ENCODE results near the gene DYNLT4.

The DYNLT4 gene

GRCh38 chr1:44786138-44786840 lies 20.9 kb downstream of the DYNLT4 start:
- DNase-seq (ENCODE audit: low spot score), result peak; percentile 83
- peak; percentile 94 for TF ChIP-seq CTCF (IDR thresholded peaks at IDR 0.05; ENCODE audit: borderline replicate concordance, control extremely low read depth, extremely low read depth, insufficient read depth, missing control alignments)
- in situ Hi-C loops (cut with MboI; ENCODE audit: low sequenced_read_pairs, unreplicated experiment), result no loop called here

GRCh38 chr1:44785501-44786137 lies 21.5 kb downstream of the DYNLT4 start:
- TF ChIP-seq CTCF (IDR thresholded peaks at IDR 0.05; ENCODE audit: borderline replicate concordance, control extremely low read depth, extremely low read depth, insufficient read depth, missing control alignments), result no peak
- in situ Hi-C loops (cut with MboI; ENCODE audit: low sequenced_read_pairs, unreplicated experiment), result no loop called here
- no peak for DNase-seq (ENCODE audit: low spot score)

DNA sequence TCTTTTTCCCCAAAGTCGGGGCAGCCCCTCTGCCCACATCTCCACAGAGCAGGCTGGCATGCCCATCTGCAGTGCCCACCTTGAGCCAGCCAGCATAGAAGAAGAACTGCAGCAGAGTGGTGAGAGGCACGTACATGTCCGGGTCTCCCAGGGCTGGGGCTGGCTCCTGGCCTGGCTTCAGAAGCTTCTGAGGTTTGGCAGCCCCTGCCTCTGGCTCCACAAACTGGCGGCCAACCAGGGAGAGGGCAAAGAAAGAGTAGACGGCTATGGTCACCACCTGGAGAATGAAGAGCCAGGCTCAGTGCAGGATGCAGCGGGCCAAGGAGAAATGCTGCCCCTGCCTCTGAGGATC lies 22.1 kb downstream of the DYNLT4 start:
- no peak for TF ChIP-seq CTCF (IDR thresholded peaks at IDR 0.05; ENCODE audit: borderline replicate concordance, control extremely low read depth, extremely low read depth, insufficient read depth, missing control alignments)

GRCh38 chr1:44784094-44785028 lies 22.8 kb downstream of the DYNLT4 start:
- DNase-seq (ENCODE audit: low spot score), result peak; percentile 67
- in situ Hi-C loops (cut with MboI; ENCODE audit: low sequenced_read_pairs, unreplicated experiment), result no loop called here
- TF ChIP-seq CTCF (IDR thresholded peaks at IDR 0.05; ENCODE audit: borderline replicate concordance, control extremely low read depth, extremely low read depth, insufficient read depth, missing control alignments), result no peak

More for the DNA sequence above, 22.1 kb downstream of the DYNLT4 start:
- in situ Hi-C loops (cut with MboI; ENCODE audit: low sequenced_read_pairs, unreplicated experiment), result no loop called here
- DNase-seq (ENCODE audit: low spot score), result no peak

DNA sequence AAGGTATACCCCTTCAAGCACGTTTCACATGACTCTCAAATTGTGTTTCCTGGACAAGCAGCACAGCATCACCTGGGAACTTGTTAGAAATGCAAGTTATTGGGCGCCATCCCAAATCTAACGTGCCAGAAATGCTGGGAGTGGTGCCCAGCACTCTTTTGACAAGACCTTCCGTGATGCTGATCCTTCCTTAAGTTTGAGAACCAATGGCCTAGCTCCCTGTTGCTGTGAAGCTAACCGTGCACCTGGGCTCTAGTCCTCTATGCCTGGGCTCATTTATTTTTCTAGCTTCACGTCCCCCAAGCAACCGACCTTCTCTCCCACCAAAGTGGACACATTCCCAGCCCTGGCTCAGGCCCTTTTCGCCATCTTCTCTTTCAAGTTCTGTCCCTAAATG lies 23.5 kb downstream of the DYNLT4 start:
- no peak for DNase-seq (ENCODE audit: low spot score)
- no peak for TF ChIP-seq CTCF (IDR thresholded peaks at IDR 0.05; ENCODE audit: borderline replicate concordance, control extremely low read depth, extremely low read depth, insufficient read depth, missing control alignments)
- in situ Hi-C loops (cut with MboI; ENCODE audit: low sequenced_read_pairs, unreplicated experiment), result no loop called here

DNA sequence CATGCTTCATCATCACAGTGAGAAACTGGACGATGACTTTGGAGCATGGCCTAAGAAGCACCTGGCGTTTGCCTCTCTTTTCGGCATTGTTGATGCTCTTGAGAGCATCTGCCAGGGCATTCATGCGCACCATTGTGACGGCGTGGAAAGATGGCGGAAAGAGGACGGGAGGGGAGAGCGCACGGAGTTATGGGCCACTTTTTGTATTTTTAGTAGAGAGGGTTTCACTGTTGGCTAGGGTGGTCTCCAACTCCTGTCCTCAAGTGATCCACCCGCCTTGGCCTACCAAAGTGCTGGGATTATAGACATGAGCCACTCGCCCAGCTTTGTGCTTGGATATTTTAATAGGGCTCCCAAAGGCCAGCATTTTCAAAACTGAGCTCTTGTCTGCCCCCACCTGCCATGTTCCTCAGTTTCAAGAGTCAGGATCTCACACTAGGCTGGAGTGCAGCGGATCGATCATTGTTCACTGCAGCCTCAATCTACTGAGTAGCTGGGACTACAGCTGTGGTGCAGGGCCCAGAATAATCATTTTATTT lies 26.5 kb downstream of the DYNLT4 start:
- in situ Hi-C loops (cut with MboI; ENCODE audit: low sequenced_read_pairs, unreplicated experiment), result no loop called here
- TF ChIP-seq CTCF (IDR thresholded peaks at IDR 0.05; ENCODE audit: borderline replicate concordance, control extremely low read depth, extremely low read depth, insufficient read depth, missing control alignments), result no peak
- no peak for DNase-seq (ENCODE audit: low spot score)

Data from GM13976 (cell line).